ENCODE measurements around the gene SLC16A11. TPM values are rescaled to one million over a fixed set of nuclear protein-coding genes. Genes with fewer than 3 reads are reported as not detected.
"Not testable (repeated sequence)": the region's sequence is repeated elsewhere in the genome, so short reads cannot be mapped to it uniquely, and the experiment has no call there.

Gene SLC16A11
- total RNA-seq, 1 donor from 2014 or later: 0.37 TPM

DNA sequence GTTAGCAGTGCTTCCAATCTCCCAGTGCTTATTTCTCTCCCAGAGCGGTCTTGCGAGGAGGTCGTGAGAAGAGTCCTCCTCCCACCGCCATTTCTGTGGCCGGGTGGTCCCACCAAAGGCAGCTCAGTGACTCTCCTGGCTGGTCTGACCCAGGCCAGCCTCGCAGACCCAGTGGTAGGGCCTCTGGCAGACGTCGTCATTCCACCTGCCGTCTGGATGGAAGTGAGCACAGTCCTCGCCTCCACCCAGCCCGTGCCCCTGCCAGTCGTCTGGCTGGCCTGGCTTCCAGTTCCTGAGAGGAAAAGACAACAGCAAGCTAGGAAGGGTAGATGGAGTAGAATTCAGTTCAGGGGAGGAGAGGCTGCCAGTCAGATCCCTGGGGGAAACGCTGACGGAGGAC is 31.0 kb upstream of the SLC16A11 start:
- H3K4me3 Mint-ChIP-seq (ENCODE audit: low read depth): no peak overlapping the region
- DNase-seq (ENCODE audit: low spot score): no peak
- H3K27ac Mint-ChIP-seq: no peak overlapping the region
- no peaks in the 10 kb centered on the region for H3K36me3 Mint-ChIP-seq (ENCODE audit: low read depth)
- H3K4me1 Mint-ChIP-seq (ENCODE audit: low read depth): no peaks in the 10 kb centered on the region
- no peaks in the 10 kb centered on the region for H3K9me3 Mint-ChIP-seq
- peaks cover 3% of the 10 kb centered on the region for H3K27me3 Mint-ChIP-seq (ENCODE audit: low read depth)
- intact Hi-C loops (cut with micrococcal nuclease): no loop called here

DNA sequence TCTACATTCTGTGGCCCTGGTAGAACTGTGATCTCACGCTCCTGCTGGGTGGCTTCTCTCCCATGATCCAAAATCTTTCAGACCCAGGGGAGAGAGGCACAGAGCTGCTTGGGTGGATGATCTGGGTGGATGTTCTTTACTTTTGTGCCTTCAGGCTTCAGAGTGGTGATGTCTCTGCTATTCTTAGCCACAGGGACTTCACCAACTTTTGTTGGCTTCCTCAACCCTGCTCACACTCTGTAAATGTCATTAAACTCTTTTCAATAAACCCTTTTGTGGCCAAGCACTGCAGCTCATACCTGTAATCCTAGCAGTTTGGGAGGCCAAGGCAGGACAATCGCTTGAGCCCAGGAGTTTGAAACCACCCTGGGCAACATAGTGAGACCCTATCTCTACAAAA is 28.5 kb upstream of the SLC16A11 start:
- Mint-ChIP-seq H3K27ac (no peak overlapping the region), H3K36me3 (ENCODE audit: low read depth) (no peaks in the 10 kb centered on the region)
- intact Hi-C loops (cut with micrococcal nuclease): no loop called here

DNA sequence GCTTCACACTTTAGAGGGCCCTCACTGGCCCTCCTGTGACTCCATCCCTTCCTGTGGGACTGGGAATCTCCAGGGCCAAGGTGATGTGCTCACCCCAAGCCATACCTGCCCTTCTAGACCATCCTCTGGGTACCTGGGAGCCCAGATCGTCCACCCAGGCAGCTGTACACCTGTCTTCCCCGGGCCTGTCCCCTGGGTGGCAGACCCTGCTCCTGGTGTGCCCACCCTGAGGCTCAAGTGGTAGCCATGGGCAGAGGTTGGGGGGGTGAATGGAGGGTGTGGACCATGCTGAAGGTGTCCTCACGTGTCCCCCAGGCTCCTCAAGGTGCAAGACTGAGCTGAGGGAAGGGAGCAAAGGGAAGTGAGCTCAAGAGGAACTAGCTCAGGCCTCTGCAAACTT is 26.8 kb upstream of the SLC16A11 start:
- H3K27ac Mint-ChIP-seq: no peak overlapping the region
- intact Hi-C loops (cut with micrococcal nuclease): no loop called here
- H3K9me3 Mint-ChIP-seq: peaks cover 8% of the 10 kb centered on the region
- H3K27me3 Mint-ChIP-seq (ENCODE audit: low read depth): peaks cover 3% of the 10 kb centered on the region
- H3K4me3 Mint-ChIP-seq (ENCODE audit: low read depth): no peak overlapping the region
- no peak for DNase-seq (ENCODE audit: low spot score)
- no peaks in the 10 kb centered on the region for H3K4me1 Mint-ChIP-seq (ENCODE audit: low read depth)
- no peaks in the 10 kb centered on the region for H3K36me3 Mint-ChIP-seq (ENCODE audit: low read depth)

More for the DNA sequence above, 28.5 kb upstream of the SLC16A11 start:
- H3K27me3 Mint-ChIP-seq (ENCODE audit: low read depth): peaks cover 3% of the 10 kb centered on the region
- H3K4me3 Mint-ChIP-seq (ENCODE audit: low read depth): no peak overlapping the region
- DNase-seq (ENCODE audit: low spot score): no peak
- H3K9me3 Mint-ChIP-seq: peaks cover 8% of the 10 kb centered on the region
- no peaks in the 10 kb centered on the region for H3K4me1 Mint-ChIP-seq (ENCODE audit: low read depth)

DNA sequence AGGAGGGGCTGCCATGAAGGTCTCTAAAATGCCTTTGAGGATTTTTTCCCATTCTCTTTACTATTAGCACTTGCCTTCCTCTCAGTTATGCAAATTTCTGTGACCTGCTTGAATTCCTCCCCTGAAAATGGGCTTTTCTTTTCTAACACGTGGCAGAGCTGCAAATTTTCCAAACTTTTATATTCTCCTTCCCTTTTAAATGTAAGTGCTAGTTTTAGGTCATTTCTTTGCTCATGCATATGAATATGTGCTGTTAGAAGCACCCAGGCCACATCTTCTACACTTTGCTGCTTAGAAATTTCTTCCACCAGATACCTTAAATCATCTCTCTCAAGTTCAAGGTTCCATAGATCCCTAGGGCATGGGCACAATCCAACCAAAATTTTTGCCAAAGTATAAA is 24.4 kb upstream of the SLC16A11 start:
- DNase-seq (ENCODE audit: low spot score): no peak
- Mint-ChIP-seq H3K27me3 (ENCODE audit: low read depth) (peaks cover 3% of the 10 kb centered on the region), H3K27ac (no peak overlapping the region), H3K36me3 (ENCODE audit: low read depth) (no peaks in the 10 kb centered on the region), H3K9me3 (peaks cover 8% of the 10 kb centered on the region), H3K4me3 (ENCODE audit: low read depth) (no peak overlapping the region), H3K4me1 (ENCODE audit: low read depth) (no peaks in the 10 kb centered on the region)
- intact Hi-C loops (cut with micrococcal nuclease): no loop called here

DNA sequence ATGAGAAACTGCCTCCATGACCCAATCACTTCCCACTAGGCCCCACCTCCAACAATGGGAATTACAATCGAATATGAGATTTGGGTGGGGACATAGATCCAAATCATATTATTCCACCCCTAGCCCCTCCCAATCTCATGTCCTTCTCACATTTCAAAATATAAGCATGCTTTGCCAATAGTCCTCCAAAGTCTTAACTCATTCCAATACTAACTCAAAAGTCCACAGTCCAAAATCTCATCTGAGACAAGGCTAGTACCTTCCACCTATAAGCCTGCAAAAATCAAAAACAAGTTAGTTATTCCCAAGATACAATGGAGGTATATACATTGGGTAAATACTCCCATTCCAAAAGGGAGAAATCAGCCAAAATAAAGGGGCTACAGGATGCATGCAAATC is 23.3 kb upstream of the SLC16A11 start:
- Mint-ChIP-seq H3K4me1 (ENCODE audit: low read depth) (no peaks in the 10 kb centered on the region), H3K4me3 (ENCODE audit: low read depth) (no peak overlapping the region), H3K36me3 (ENCODE audit: low read depth) (no peaks in the 10 kb centered on the region), H3K9me3 (peaks cover 8% of the 10 kb centered on the region), H3K27ac (no peak overlapping the region), H3K27me3 (ENCODE audit: low read depth) (peaks cover 3% of the 10 kb centered on the region)
- no peak for DNase-seq (ENCODE audit: low spot score)
- intact Hi-C loops (cut with micrococcal nuclease): no loop called here

DNA sequence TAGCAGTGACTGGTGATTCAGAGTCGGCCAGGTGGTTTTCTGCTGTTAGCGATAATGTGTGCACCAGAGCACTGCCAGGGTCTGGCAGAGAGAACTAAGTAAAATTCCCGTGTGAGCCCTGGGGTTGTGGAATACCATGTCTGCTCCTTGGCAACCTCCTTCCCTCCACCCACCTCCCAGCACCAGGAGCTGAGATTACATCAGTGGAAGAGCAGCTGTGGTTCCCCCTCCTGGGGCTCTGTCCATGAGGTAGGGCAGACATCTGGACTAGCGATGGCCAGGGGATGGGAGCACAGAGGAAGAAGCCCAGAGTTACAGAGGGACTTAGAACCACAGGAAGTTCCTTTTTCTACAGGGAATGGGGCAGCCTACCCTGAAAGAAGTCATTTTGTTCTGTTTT is 20.4 kb upstream of the SLC16A11 start:
- Mint-ChIP-seq H3K36me3 (ENCODE audit: low read depth) (no peaks in the 10 kb centered on the region), H3K9me3 (peaks cover 8% of the 10 kb centered on the region), H3K27ac (no peak overlapping the region), H3K27me3 (ENCODE audit: low read depth) (peaks cover 2% of the 10 kb centered on the region), H3K4me1 (ENCODE audit: low read depth) (peaks cover 7% of the 10 kb centered on the region), H3K4me3 (ENCODE audit: low read depth) (no peak overlapping the region)
- intact Hi-C loops (cut with micrococcal nuclease): no loop called here
- DNase-seq (ENCODE audit: low spot score): no peak

DNA sequence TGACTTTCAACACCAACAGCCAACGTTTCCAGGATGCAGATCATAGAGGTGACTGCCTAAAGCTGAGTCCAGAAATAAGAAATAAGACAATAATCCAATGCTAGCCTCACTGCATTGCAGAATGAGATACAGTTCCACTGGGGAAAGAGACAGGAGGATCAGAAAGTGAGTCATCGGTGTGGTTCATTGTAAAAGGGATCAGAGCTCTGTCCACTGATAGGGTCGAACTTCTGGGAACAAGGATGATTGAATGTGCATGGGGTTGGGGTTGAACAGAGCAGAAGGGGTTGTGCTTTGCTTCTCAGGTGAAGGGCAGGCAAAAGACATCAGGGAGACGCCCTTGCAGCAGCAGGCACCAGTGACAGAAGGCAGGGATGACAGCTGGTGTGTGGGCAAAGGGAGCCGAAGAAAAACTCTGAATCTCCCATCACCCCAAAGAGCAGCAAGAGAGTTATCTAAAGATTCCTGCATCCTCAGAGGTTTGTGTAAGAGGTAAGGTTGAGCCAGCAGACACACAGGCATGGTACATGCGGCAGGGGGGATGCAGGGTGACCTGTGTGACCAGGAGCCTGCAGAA is 19.7 kb upstream of the SLC16A11 start:
- DNase-seq (ENCODE audit: low spot score): no peak
- no peak overlapping the region for H3K4me3 Mint-ChIP-seq (ENCODE audit: low read depth)

DNA sequence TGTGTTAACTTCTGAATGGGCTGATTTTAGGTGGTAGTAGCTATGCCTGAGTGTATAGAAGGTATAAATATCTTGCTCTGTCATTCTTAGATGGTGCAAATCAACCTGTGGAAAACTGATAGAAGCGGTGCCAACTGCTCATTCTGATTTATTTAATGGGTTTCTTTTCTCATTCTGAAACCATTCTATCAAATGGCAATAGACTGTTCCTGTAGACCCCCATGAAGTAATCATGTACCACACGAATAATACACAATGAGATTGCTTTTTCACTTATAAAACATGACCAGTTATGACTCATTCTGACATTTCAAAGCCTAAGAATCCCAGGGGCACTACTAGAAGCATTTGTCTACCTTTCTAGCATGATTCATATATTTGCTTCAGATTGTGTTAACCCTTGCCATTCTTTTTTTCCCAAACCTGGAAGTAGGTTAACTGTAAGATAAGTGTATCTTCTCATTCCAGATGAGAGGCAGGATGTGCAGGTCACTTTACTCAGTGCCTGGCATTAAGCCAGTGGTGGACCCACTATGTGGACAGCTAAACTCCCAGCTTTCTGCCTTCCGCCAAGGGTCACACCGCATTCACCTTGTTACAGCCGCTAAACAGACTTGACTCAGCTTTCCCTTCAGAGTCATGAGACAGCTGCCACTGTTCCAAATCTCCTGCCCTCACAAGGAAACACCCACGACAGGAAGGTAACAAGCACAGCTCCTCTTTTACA is 16.4 kb upstream of the SLC16A11 start:
- Mint-ChIP-seq H3K27me3 (ENCODE audit: low read depth) (peaks cover 2% of the 10 kb centered on the region), H3K4me3 (ENCODE audit: low read depth) (no peak overlapping the region), H3K36me3 (ENCODE audit: low read depth) (no peaks in the 10 kb centered on the region), H3K4me1 (ENCODE audit: low read depth) (peaks cover 12% of the 10 kb centered on the region), H3K27ac (peak overlapping the region; percentile 63), H3K9me3 (no peaks in the 10 kb centered on the region)
- no peak for DNase-seq (ENCODE audit: low spot score)
- intact Hi-C loops (cut with micrococcal nuclease): no loop called here

More for the DNA sequence above, 19.7 kb upstream of the SLC16A11 start:
- peaks cover 12% of the 10 kb centered on the region for H3K4me1 Mint-ChIP-seq (ENCODE audit: low read depth)
- intact Hi-C loops (cut with micrococcal nuclease): no loop called here
- no peaks in the 10 kb centered on the region for H3K36me3 Mint-ChIP-seq (ENCODE audit: low read depth)
- peaks cover 2% of the 10 kb centered on the region for H3K27me3 Mint-ChIP-seq (ENCODE audit: low read depth)
- H3K9me3 Mint-ChIP-seq: peaks cover 5% of the 10 kb centered on the region
- no peak overlapping the region for H3K27ac Mint-ChIP-seq

DNA sequence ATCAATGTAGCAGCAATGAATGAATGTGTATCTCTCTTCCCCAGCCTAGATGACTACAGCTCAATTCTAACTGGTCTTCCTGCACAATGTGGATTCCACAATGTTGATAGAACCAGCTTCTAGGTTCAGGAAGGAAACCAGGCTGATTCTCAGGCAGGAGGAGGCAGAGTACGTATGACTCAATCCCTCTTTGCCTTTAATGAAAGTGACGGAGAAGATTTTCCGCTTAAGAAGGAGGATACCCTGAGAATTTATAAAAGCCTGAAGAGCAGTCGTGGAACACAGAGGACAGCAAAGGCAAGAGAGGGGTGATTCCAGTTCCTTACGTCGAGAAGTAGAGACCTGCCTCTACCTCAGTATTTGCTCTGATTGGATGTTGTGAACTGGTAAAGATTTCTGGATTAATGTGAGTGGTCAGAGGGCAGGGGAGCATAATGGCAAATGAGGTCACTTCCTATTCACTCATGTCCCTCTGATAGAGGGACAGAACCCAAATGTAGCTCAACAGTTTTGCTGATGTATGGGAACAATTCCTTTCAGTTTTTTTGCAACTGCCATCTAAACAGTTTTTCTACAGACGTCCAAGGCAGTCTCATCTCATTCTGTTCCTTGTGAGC is 15.0 kb upstream of the SLC16A11 start:
- Mint-ChIP-seq H3K4me3 (ENCODE audit: low read depth) (no peak overlapping the region), H3K27ac (no peak overlapping the region), H3K4me1 (ENCODE audit: low read depth) (peaks cover 12% of the 10 kb centered on the region), H3K36me3 (ENCODE audit: low read depth) (no peaks in the 10 kb centered on the region), H3K9me3 (no peaks in the 10 kb centered on the region), H3K27me3 (ENCODE audit: low read depth) (peaks cover 2% of the 10 kb centered on the region)
- no peak for DNase-seq (ENCODE audit: low spot score)
- intact Hi-C loops (cut with micrococcal nuclease): no loop called here

DNA sequence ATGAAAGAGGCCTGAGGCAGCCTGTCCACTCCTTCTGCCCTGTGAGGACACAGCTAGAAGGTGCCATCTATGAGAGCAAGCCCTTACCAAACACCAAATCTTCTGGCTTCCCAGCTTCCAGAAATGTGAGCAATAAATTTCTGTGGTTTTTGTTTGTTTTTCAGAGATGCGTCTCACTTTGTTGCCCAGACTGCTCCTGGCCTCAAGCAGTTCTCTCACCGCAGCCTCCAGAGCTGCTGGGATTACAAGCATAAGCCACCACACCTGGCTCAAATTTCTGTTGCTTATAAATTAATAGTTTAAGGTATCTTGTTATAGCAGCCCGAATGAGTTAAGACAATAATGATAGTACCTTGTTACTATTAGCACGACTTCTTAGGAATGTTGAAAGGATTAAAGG is 12.5 kb upstream of the SLC16A11 start:
- intact Hi-C loops (cut with micrococcal nuclease): no loop called here
- Mint-ChIP-seq H3K4me3 (ENCODE audit: low read depth) (no peak overlapping the region), H3K36me3 (ENCODE audit: low read depth) (no peaks in the 10 kb centered on the region), H3K27ac (no peak overlapping the region), H3K27me3 (ENCODE audit: low read depth) (no peaks in the 10 kb centered on the region), H3K9me3 (no peaks in the 10 kb centered on the region), H3K4me1 (ENCODE audit: low read depth) (peaks cover 13% of the 10 kb centered on the region)
- no peak for DNase-seq (ENCODE audit: low spot score)

DNA sequence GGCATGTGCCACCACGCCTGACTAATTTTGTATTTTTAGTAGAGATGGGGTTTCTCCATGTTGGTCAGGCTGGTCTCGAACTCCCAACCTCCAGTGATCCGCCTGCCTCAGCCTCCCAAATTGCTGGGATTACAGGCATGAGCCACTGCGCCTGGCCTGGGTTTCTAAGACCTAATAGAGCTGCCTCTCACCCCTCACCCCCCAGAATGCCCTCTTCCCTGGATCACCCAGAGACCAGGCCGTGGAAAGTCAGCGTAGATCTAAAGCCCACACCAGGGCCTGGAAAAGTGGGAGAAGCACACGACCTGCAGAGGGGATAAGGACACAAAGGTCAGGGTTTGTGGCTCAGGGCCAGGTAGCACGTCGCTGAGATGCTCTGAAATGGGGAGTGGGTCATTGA is 6.7 kb upstream of the SLC16A11 start:
- intact Hi-C loops (cut with micrococcal nuclease); H3K9me3 Mint-ChIP-seq; H3K4me3 Mint-ChIP-seq (ENCODE audit: low read depth); H3K27ac Mint-ChIP-seq; H3K27me3 Mint-ChIP-seq (ENCODE audit: low read depth); DNase-seq (ENCODE audit: low spot score); H3K36me3 Mint-ChIP-seq (ENCODE audit: low read depth): not testable (repeated sequence)
- H3K4me1 Mint-ChIP-seq (ENCODE audit: low read depth): peaks cover 21% of the 10 kb centered on the region

DNA sequence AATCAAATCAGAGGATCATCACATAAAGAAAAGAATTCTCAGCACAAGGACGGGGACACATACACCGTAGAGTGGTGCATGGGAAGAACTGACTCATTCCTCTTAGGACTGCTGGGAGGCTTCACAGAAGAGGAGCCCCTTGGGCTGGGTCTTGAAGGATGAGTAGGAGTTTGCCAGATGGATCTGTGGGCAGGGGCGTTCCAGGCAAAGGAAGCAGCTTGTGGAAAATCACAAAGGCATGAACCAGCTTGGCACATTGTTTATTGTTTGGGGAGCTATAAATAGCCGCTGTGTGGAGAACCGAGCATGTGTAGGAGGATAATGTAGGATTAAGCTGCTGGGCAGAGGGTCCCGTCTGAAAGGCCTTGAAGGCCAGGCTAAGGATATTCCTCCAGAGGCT is 5.1 kb upstream of the SLC16A11 start:
- DNase-seq (ENCODE audit: low spot score): no peak
- Mint-ChIP-seq H3K27ac (no peak overlapping the region), H3K4me1 (ENCODE audit: low read depth) (peaks cover 22% of the 10 kb centered on the region), H3K9me3 (no peaks in the 10 kb centered on the region), H3K36me3 (ENCODE audit: low read depth) (no peaks in the 10 kb centered on the region), H3K4me3 (ENCODE audit: low read depth) (no peak overlapping the region), H3K27me3 (ENCODE audit: low read depth) (peaks cover 6% of the 10 kb centered on the region)
- intact Hi-C loops (cut with micrococcal nuclease): no loop called here

DNA sequence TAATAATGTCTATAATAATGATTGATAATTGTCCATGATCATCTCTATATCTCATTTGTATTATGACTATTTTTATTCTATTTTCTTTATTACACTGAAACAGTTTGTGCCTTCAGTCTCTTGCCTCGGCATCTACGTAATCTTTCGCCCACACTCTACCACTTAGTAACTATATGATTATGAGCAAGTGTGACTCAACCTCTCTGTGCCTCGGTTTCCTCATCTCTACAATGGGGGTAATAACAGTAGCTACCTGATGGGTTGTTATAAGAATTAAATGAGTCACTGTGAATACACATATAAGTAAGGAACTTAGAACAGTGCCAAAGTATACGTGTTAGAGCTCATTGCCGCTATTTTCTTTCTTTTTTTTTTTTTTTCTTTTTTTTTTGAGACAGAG is 3.7 kb upstream of the SLC16A11 start:
- intact Hi-C loops (cut with micrococcal nuclease): loop anchor here (1.0 to 2.0 kb wide), 2 partner anchors 12 to 129 kb away; no protein-coding TSS in a partner anchor
- no peak overlapping the region for H3K27ac Mint-ChIP-seq

More for the DNA sequence above, 3.7 kb upstream of the SLC16A11 start:
- Mint-ChIP-seq H3K4me3 (ENCODE audit: low read depth) (peak overlapping the region; percentile 30), H3K9me3 (no peaks in the 10 kb centered on the region), H3K27me3 (ENCODE audit: low read depth) (peaks cover 11% of the 10 kb centered on the region), H3K4me1 (ENCODE audit: low read depth) (peaks cover 22% of the 10 kb centered on the region), H3K36me3 (ENCODE audit: low read depth) (no peaks in the 10 kb centered on the region)
- no peak for DNase-seq (ENCODE audit: low spot score)

Measured in activated T-helper 2 cell treated with anti-CD3 and anti-CD28 coated beads, Interferon-gamma antibody, Interleukin-2, Interleukin-4, amounts not matched to agents 10 μg/mL and 5 μg/mL and 100 μg/mL, durations not matched to agents 14 hours and 24 hours and 36 hours (primary cell).